ENCODE measurements around the gene ARAP3.

DNA sequence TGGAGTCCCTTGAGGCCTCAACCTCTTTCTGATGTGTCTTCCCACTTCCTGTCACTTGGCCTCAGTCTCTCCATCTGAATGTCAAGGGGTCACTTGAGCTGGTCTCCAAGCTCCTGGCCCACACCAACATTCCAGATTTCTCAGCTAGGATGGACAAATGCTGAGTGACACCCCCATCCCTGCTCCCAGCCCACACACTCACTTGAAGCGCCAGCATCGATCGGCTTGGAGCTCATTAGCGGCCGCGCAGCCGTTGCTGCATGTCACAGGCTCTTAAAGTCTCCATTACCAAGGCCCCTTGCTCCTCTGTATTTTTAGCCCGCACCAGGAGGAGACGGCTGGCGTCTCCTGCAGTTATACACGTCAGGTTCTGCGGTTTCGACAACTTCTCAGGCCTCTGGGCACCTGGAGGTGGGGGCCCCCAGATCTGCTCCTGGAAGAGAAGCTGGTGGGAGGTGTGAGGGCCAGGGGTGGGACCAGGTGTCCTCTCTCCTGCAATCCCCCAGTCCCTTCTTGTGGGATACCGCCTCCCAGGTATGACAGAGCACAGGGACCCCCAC is 33.4 kb upstream of the ARAP3 start:
- TF ChIP-seq, protein P1, sequence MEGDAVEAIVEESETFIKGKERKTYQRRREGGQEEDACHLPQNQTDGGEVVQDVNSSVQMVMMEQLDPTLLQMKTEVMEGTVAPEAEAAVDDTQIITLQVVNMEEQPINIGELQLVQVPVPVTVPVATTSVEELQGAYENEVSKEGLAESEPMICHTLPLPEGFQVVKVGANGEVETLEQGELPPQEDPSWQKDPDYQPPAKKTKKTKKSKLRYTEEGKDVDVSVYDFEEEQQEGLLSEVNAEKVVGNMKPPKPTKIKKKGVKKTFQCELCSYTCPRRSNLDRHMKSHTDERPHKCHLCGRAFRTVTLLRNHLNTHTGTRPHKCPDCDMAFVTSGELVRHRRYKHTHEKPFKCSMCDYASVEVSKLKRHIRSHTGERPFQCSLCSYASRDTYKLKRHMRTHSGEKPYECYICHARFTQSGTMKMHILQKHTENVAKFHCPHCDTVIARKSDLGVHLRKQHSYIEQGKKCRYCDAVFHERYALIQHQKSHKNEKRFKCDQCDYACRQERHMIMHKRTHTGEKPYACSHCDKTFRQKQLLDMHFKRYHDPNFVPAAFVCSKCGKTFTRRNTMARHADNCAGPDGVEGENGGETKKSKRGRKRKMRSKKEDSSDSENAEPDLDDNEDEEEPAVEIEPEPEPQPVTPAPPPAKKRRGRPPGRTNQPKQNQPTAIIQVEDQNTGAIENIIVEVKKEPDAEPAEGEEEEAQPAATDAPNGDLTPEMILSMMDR (conservative IDR thresholded peaks at IDR 0.05 in 1 of 2, IDR thresholded peaks at IDR 0.05 in 1 of 2; ENCODE audit: extremely low read depth in 1 of 2, insufficient read depth in 1 of 2, low read depth in 1 of 2, low read length in 2 of 2) = no peak
- no peak for TF ChIP-seq EZH2 (IDR thresholded peaks at IDR 0.05; ENCODE audit: borderline replicate concordance, low read length)

Measured in mammary epithelial cell (primary cell).